K562 (cell line): ENCODE measurements around the gene NUDT14. TPM values are rescaled to one million over a fixed set of nuclear protein-coding genes. Genes with fewer than 3 reads are reported as not detected.

Source experiments
- DMBX1 ChIP-seq: fragments of 250-450 bp; sonication (Bioruptor Pico); IDR thresholded peaks from 2 replicates; pipeline ENCODE4 v1.8.0; 2022; ENCODE audit warnings: inconsistent platforms, mild to moderate bottlenecking, moderate library complexity, borderline replicate concordance
- TBP ChIP-seq: optimal IDR thresholded peaks from 2 replicates; pipeline ENCODE3; 2011; ENCODE audit warnings: low read depth, low read length, improper control_type of control experiment
- polyA plus RNA-seq, 8 experiments: library from polyadenylated mRNA; depleted of rRNA in 4 of 8; stranded (reverse) in 5 of 8; unstranded in 3 of 8; fragments of >200 nt; fragmentation: Nextera tagmentation in 2 of 8; fragmentation: Illumina TruSeq in 1 of 8; extraction: Ambion mirVana in 2 of 8; extraction: Trizol in 1 of 8; gene quantifications; 2 replicates each; pipeline versions ENCODE4 v1.2.1 to v1.2.3, GENCODE V29; 2011 to 2014; ENCODE audit warnings: inconsistent platforms in 1 of 8, missing spikeins in 1 of 8
- total RNA-seq, 7 experiments: library from RNA; depleted of rRNA in 6 of 7; stranded (reverse); fragments of >200 nt in 6 of 7; fragmentation: Illumina TruSeq in 2 of 7; extraction: Trizol in 2 of 7; gene quantifications; 2 replicates each; pipeline versions ENCODE4 v1.2.1 to v1.2.3, GENCODE V29; 2011 to 2021; ENCODE audit warnings: low replicate concordance in 1 of 7
- TF ChIP-seq, protein P1 (sequence below): sonication (generic); formaldehyde crosslinking; IDR thresholded peaks from 2 replicates; pipeline ENCODE4 v1.4.0; 2020; ENCODE audit warnings: mild to moderate bottlenecking, missing genetic modification reagents
- TF ChIP-seq, protein P2 (sequence below): sonication (generic); formaldehyde crosslinking; IDR thresholded peaks from 2 replicates; pipeline ENCODE4 v1.8.1; 2023; ENCODE audit warnings: mild to moderate bottlenecking, missing genetic modification reagents
- TF ChIP-seq, protein P3 (sequence below), 2 experiments: fragments of 150-350 bp in 1 of 2; IDR thresholded peaks; 2 replicates each; pipeline ENCODE4 v1.6.1; 2012 to 2016; ENCODE audit warnings: low read depth in 2 of 2, low read length in 2 of 2, mild to moderate bottlenecking in 1 of 2, moderate library complexity in 1 of 2
- TF ChIP-seq, protein P4 (sequence below): fragments of 250-450 bp; sonication (Bioruptor Pico); IDR thresholded peaks from 2 replicates; pipeline ENCODE4 v1.5.0; 2021; ENCODE audit warnings: mild to moderate bottlenecking, borderline replicate concordance

The NUDT14 gene
- total and polyA plus RNA-seq, 9 of the 15 experiments (the other 6 are each of a cell fraction or from before 2014, with no cell fraction given): 0.14 to 16.3 (median 8.2) TPM

DNA sequence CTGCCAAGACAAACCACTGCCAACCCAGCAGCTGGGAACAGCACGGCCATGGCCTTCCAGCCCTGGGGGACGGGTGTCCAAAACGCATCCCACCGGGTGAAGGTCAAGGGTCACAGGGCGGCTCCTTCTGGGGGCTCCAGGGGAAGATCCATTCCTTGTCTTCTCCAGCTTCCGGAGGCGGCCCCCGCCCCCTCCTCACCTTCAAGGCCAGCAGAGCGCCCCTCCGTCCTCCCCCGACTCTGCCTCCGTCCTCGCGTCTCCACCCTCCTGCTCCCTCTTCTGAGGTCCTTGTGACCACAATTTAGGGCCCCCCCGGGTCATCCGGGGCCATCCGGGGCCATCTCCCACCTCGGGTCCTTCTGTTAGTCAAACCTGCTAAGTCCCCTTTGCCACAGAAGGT, 3.9 kb upstream of the NUDT14 start (continued):
- TF ChIP-seq, protein P1, sequence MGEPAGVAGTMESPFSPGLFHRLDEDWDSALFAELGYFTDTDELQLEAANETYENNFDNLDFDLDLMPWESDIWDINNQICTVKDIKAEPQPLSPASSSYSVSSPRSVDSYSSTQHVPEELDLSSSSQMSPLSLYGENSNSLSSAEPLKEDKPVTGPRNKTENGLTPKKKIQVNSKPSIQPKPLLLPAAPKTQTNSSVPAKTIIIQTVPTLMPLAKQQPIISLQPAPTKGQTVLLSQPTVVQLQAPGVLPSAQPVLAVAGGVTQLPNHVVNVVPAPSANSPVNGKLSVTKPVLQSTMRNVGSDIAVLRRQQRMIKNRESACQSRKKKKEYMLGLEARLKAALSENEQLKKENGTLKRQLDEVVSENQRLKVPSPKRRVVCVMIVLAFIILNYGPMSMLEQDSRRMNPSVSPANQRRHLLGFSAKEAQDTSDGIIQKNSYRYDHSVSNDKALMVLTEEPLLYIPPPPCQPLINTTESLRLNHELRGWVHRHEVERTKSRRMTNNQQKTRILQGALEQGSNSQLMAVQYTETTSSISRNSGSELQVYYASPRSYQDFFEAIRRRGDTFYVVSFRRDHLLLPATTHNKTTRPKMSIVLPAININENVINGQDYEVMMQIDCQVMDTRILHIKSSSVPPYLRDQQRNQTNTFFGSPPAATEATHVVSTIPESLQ: no peak
- TF ChIP-seq TBP (no peak), DMBX1 (CRISPR knock-in tag) (no peak)
- TF ChIP-seq, protein P2, sequence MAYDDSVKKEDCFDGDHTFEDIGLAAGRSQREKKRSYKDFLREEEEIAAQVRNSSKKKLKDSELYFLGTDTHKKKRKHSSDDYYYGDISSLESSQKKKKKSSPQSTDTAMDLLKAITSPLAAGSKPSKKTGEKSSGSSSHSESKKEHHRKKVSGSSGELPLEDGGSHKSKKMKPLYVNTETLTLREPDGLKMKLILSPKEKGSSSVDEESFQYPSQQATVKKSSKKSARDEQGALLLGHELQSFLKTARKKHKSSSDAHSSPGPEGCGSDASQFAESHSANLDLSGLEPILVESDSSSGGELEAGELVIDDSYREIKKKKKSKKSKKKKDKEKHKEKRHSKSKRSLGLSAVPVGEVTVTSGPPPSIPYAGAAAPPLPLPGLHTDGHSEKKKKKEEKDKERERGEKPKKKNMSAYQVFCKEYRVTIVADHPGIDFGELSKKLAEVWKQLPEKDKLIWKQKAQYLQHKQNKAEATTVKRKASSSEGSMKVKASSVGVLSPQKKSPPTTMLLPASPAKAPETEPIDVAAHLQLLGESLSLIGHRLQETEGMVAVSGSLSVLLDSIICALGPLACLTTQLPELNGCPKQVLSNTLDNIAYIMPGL (CRISPR knock-in tag): no peak
- TF ChIP-seq, protein P3, sequence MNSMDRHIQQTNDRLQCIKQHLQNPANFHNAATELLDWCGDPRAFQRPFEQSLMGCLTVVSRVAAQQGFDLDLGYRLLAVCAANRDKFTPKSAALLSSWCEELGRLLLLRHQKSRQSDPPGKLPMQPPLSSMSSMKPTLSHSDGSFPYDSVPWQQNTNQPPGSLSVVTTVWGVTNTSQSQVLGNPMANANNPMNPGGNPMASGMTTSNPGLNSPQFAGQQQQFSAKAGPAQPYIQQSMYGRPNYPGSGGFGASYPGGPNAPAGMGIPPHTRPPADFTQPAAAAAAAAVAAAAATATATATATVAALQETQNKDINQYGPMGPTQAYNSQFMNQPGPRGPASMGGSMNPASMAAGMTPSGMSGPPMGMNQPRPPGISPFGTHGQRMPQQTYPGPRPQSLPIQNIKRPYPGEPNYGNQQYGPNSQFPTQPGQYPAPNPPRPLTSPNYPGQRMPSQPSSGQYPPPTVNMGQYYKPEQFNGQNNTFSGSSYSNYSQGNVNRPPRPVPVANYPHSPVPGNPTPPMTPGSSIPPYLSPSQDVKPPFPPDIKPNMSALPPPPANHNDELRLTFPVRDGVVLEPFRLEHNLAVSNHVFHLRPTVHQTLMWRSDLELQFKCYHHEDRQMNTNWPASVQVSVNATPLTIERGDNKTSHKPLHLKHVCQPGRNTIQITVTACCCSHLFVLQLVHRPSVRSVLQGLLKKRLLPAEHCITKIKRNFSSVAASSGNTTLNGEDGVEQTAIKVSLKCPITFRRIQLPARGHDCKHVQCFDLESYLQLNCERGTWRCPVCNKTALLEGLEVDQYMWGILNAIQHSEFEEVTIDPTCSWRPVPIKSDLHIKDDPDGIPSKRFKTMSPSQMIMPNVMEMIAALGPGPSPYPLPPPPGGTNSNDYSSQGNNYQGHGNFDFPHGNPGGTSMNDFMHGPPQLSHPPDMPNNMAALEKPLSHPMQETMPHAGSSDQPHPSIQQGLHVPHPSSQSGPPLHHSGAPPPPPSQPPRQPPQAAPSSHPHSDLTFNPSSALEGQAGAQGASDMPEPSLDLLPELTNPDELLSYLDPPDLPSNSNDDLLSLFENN (IDR thresholded peaks at IDR 0.05; ENCODE audit: low read depth in 2 of 2, low read length in 2 of 2): no peak
- TF ChIP-seq, protein P4, sequence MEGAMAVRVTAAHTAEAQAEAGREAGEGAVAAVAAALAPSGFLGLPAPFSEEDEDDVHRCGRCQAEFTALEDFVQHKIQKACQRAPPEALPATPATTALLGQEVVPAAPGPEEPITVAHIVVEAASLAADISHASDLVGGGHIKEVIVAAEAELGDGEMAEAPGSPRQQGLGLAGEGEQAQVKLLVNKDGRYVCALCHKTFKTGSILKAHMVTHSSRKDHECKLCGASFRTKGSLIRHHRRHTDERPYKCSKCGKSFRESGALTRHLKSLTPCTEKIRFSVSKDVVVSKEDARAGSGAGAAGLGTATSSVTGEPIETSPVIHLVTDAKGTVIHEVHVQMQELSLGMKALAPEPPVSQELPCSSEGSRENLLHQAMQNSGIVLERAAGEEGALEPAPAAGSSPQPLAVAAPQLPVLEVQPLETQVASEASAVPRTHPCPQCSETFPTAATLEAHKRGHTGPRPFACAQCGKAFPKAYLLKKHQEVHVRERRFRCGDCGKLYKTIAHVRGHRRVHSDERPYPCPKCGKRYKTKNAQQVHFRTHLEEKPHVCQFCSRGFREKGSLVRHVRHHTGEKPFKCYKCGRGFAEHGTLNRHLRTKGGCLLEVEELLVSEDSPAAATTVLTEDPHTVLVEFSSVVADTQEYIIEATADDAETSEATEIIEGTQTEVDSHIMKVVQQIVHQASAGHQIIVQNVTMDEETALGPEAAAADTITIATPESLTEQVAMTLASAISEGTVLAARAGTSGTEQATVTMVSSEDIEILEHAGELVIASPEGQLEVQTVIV (CRISPR knock-in tag): no peak
